SU-DHL-6 (cell line): ENCODE results near the gene HMGB2.
A peak's percentile ranks its signal among the peaks of the same experiment; 100 is the strongest.

Experiments
- H2AFZ ChIP-seq: fragments of 200-600 bp; sonication (generic); 2 replicates; pipeline ENCODE4 v1.6.1; 2014; ENCODE audit warnings: low read depth, mild to moderate bottlenecking, moderate library complexity, mixed read lengths, antibody characterized with exemption, low read length; ENCODE audit not compliant: severe bottlenecking
- H3F3A ChIP-seq: fragments of 200-600 bp; shearing (Covaris generic); 2 replicates; pipeline ENCODE4 v1.6.0; 2016; ENCODE audit warnings: antibody characterized with exemption, mild to moderate bottlenecking; ENCODE audit not compliant: insufficient read depth
- H3K27ac ChIP-seq: fragments of 200-600 bp; sonication (generic); 2 replicates; pipeline ENCODE4 v1.5.1; 2016; ENCODE audit warnings: low read depth, mild to moderate bottlenecking, low read length, moderate library complexity, mixed read lengths
- H3K27me3 ChIP-seq: fragments of 200-600 bp; sonication (generic), shearing (Covaris generic); 2 replicates; pipeline ENCODE4 v1.6.0; 2014; ENCODE audit warnings: mild to moderate bottlenecking, low read length
- H3K36me3 ChIP-seq: fragments of 200-600 bp; sonication (generic); 2 replicates; pipeline ENCODE4 v1.6.1; 2014; ENCODE audit warnings: mild to moderate bottlenecking, low read length, mixed read lengths
- H3K4me2 ChIP-seq: fragments of 300-600, 200-600 bp; shearing (Covaris generic), sonication (generic); 2 replicates; pipeline ENCODE4 v1.6.0; 2014; ENCODE audit warnings: low read length, low read depth, mild to moderate bottlenecking; ENCODE audit not compliant: poor library complexity, severe bottlenecking
- H3K4me3 ChIP-seq: fragments of 200-600 bp; sonication (generic); 2 replicates; pipeline ENCODE4 v1.5.1; 2014; ENCODE audit warnings: antibody characterized with exemption, low read length, mild to moderate bottlenecking, mixed read lengths; ENCODE audit not compliant: insufficient read depth, poor library complexity, severe bottlenecking
- H3K79me2 ChIP-seq: fragments of 200-600 bp; sonication (generic); 2 replicates; pipeline ENCODE4 v1.6.1; 2014; ENCODE audit warnings: mild to moderate bottlenecking, low read length, moderate library complexity; ENCODE audit not compliant: insufficient read depth
- H3K9ac ChIP-seq: fragments of 200-600 bp; sonication (generic); 2 replicates; pipeline ENCODE4 v1.7.0; 2014; ENCODE audit warnings: mild to moderate bottlenecking, low read length
- H3K9me2 ChIP-seq: fragments of 200-600 bp; sonication (generic); replicated peaks from 2 replicates; pipeline ENCODE4 v1.6.1; 2014; ENCODE audit warnings: low read length; ENCODE audit not compliant: insufficient read depth
- H3K9me3 ChIP-seq: fragments of 200-600 bp; sonication (generic); 2 replicates; pipeline ENCODE4 v1.6.1; 2014; ENCODE audit warnings: low read length, mixed read lengths; ENCODE audit not compliant: insufficient read depth
- H4K20me1 ChIP-seq: fragments of 200-600 bp; sonication (generic); 2 replicates; pipeline ENCODE4 v1.6.1; 2014; ENCODE audit warnings: low read depth, mild to moderate bottlenecking, antibody characterized with exemption, low read length, moderate library complexity, mixed read lengths
- EZH2phosphoT487 ChIP-seq: fragments of 200-600 bp; sonication (generic), shearing (Covaris generic); conservative IDR thresholded peaks from 2 replicates; pipeline ENCODE4 v1.6.1; 2018; ENCODE audit warnings: mild to moderate bottlenecking, antibody characterized with exemption, low read length, moderate library complexity, mixed read lengths
- TF ChIP-seq, protein P1 (sequence below): fragments of 200-600 bp; sonication (generic); IDR thresholded peaks from one replicate; pipeline ENCODE4 v1.5.1; 2017; ENCODE audit warnings: antibody characterized with exemption, mild to moderate bottlenecking, low read length, moderate library complexity; ENCODE audit not compliant: insufficient read depth, poor library complexity, severe bottlenecking

HMGB2 gene

DNA sequence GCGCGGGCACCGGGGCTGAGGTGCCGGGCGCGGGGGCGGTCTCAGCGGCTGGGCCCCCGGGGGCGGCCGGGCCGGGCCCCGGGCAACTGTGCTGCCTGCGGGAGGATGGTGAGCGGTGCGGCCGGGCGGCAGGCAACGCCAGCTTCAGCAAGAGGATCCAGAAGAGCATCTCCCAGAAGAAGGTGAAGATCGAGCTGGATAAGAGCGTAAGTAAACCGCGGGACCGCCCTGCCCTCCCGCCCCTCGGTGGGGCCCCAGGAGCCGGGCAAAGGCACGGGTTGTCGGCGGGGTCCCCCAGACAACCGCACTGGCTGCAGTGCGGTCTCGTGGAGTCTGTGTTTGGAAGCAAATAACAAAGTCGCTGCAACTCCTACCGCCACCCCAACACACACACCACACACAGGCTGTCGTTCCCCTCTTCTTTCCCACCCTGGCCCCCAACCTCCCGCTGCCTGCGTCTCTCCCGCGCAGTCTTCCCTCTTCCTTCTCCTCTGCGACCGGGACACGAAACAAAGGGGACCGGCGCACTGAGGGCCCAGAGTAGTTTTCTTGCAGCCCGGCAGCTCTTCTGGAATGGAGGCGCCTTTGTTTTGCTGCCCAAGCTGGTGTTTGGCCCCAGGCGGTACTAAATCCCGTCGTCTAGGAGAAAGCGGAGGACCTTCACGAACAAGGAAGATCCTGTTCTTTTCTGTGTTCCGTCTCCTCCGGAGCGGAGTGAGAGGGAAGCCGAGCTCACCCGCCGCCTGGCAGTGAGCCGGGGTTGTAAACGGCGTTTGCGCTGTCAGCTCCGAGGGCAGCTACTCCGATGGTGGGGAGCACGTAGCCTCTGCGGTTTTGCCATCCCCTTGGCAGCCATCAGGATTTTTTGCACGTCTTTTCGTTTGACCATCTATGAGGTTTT, 37.4 kb upstream of the HMGB2 start:
- Histone ChIP-seq H3K4me3 (peak overlapping the region; percentile 90), H3K9me3 (no peaks in the 10 kb centered on the region), H3F3A (peaks cover 8% of the 10 kb centered on the region), H3K79me2 (peaks cover 32% of the 10 kb centered on the region), H4K20me1 (no peaks in the 10 kb centered on the region), H3K9ac (peak overlapping the region; percentile 74), H3K27me3 (no peaks in the 10 kb centered on the region), H3K36me3 (peaks cover 16% of the 10 kb centered on the region), H3K4me2 (peak overlapping the region; percentile 96), H3K9me2 (no peaks in the 10 kb centered on the region), H3K27ac (peak overlapping the region; percentile 37), H2AFZ (peak overlapping the region; percentile 39)
- TF ChIP-seq, protein P1, sequence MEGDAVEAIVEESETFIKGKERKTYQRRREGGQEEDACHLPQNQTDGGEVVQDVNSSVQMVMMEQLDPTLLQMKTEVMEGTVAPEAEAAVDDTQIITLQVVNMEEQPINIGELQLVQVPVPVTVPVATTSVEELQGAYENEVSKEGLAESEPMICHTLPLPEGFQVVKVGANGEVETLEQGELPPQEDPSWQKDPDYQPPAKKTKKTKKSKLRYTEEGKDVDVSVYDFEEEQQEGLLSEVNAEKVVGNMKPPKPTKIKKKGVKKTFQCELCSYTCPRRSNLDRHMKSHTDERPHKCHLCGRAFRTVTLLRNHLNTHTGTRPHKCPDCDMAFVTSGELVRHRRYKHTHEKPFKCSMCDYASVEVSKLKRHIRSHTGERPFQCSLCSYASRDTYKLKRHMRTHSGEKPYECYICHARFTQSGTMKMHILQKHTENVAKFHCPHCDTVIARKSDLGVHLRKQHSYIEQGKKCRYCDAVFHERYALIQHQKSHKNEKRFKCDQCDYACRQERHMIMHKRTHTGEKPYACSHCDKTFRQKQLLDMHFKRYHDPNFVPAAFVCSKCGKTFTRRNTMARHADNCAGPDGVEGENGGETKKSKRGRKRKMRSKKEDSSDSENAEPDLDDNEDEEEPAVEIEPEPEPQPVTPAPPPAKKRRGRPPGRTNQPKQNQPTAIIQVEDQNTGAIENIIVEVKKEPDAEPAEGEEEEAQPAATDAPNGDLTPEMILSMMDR = no peak
- no peak for TF ChIP-seq EZH2phosphoT487

DNA sequence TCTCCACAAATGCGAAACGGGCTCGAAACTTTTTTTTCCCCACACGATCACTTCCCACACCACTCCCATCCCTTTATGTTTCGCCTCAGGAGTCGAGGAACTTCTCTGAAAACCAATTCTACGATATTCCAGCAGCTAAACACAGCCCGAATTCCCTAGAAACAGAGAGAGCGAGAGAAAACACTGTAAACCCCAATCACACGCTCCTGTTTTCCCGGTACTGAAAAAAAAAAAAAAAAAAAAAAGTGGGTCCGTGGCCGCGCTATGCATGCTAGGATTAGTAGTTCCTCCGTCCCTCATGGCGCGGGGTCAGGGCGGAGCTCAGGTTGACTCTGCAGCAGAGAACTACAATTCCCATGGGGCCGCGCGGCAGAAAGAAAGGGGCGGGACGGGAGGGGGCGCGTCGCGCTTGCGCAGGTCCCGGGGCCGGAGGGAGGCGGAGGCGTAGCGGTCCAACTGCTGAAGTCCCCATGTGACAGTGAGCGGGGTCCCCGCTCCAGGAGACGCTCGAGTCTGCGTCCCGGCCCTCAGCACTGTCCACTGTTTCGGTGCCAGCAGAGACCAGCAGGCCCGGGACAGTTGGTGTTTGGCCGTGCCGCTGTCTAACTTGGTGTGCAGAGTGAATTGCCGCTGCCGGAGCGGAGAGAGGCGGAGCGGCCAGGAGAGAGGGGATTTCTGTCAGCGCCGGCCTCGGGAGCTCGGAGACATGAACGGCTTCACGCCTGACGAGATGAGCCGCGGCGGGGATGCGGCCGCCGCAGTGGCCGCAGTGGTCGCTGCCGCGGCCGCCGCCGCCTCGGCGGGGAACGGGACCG, 36.5 kb upstream of the HMGB2 start, which contains the start of gene SAP30:
TSS of gene SAP30 (plus strand) at position 478 of the 815 bp plus-strand sequence. CDS start at position 707, 229 bp downstream.
- peaks cover 10% of the 10 kb centered on the region for H3K36me3 ChIP-seq
- H3F3A ChIP-seq = peaks cover 8% of the 10 kb centered on the region
- peak within 1 kb of the TSS; percentile 96 for H3K4me2 ChIP-seq
- peaks cover 32% of the 10 kb centered on the region for H3K79me2 ChIP-seq
- H4K20me1 ChIP-seq = no peaks in the 10 kb centered on the region
- peak within 1 kb of the TSS; percentile 74 for H3K9ac ChIP-seq
- H3K4me3 ChIP-seq = peak within 1 kb of the TSS; percentile 90
- no peaks in the 10 kb centered on the region for H3K9me3 ChIP-seq
- no peak for TF ChIP-seq EZH2phosphoT487
- TF ChIP-seq, protein P1 = no peak
- peak within 1 kb of the TSS; percentile 94 for H3K27ac ChIP-seq
- H2AFZ ChIP-seq = peak within 1 kb of the TSS; percentile 86
- no peaks in the 10 kb centered on the region for H3K27me3 ChIP-seq
- no peaks in the 10 kb centered on the region for H3K9me2 ChIP-seq

DNA sequence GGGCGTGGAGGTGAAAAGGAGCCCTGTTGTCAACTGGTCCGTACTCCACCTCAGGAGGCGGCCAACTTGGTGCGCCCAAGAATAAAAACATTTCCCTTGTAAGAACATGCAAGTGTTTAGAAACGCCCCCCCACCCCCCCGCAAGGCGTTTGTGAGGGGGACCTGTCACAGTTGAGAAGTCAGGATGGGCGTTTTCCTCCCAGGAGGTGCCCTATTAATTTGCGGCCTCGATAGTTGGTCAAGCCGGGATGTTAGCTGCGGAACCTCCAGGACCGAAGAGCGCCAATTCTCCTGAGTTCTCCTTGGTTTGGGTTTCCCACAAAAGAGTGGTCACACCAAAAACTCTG, 35.9 kb upstream of the HMGB2 start:
- H3K36me3 ChIP-seq = peaks cover 10% of the 10 kb centered on the region
- peak overlapping the region; percentile 94 for H3K27ac ChIP-seq
- H3K4me2 ChIP-seq = peak overlapping the region; percentile 84
- H3F3A ChIP-seq = peaks cover 8% of the 10 kb centered on the region
- peak overlapping the region; percentile 90 for H3K4me3 ChIP-seq
- H3K9ac ChIP-seq = peak overlapping the region; percentile 74
- no peaks in the 10 kb centered on the region for H3K27me3 ChIP-seq
- peak overlapping the region; percentile 86 for H2AFZ ChIP-seq
- TF ChIP-seq, protein P1 = no peak
- no peak for TF ChIP-seq EZH2phosphoT487
- peaks cover 32% of the 10 kb centered on the region for H3K79me2 ChIP-seq
- H4K20me1 ChIP-seq = no peaks in the 10 kb centered on the region
- no peaks in the 10 kb centered on the region for H3K9me2 ChIP-seq
- no peaks in the 10 kb centered on the region for H3K9me3 ChIP-seq
